ENCODE results near the gene DNM3. TPM values are rescaled to one million over a fixed set of nuclear protein-coding genes. Genes with fewer than 3 reads are reported as not detected.

DNM3 gene
- total RNA-seq, 4 donors from 2014 or later, result 2.7 to 3.3 TPM; not detected in 2

DNA sequence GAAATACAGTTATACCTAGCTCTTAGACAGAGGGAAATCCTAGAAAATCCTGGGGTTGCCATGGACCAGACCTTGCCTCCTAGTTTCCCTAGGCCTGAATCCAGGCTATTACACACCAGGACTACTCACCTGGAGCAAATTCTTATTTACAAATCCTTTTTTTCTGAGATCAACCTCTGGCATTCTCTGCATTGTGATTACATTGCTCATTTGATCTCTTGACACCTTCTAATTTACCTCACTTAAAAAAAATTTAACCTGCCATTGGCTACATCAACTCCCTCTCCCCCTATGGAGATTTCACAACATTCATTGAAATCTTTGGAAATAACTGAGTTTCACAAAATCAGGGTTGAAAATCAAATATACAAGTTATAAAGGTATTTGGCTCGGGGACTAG is 576.3 kb downstream of the DNM3 start:
- Histone ChIP-seq H3K36me3 (no peaks in the 10 kb centered on the region), H3K4me3 (no peak overlapping the region), H3K27me3 (no peaks in the 10 kb centered on the region), H3K9me3 (no peaks in the 10 kb centered on the region), H3K27ac (no peak overlapping the region), H3K4me1 (no peaks in the 10 kb centered on the region)
- intact Hi-C loops (cut with DNase I; ENCODE audit: low total_unique reads), result no loop called here
- in situ Hi-C loops (cut with MboI; ENCODE audit: low pct_ligation_motif_present in 1 of 4, low pct_unique_long_range_greater_than_20kb in 1 of 4, low sequenced_read_pairs in 3 of 4), result loop anchor here in 2 of 4 donors (25.0 kb wide), 3 partner anchors 330 to 605 kb away; no protein-coding TSS in a partner anchor
- DNase-seq, result no peak
- WGBS, 2 donors (ENCODE audit: low coverage in 1 of 2), result 100% methylated on average over 1 of the region's 1 CpG
- TF ChIP-seq, protein P1, sequence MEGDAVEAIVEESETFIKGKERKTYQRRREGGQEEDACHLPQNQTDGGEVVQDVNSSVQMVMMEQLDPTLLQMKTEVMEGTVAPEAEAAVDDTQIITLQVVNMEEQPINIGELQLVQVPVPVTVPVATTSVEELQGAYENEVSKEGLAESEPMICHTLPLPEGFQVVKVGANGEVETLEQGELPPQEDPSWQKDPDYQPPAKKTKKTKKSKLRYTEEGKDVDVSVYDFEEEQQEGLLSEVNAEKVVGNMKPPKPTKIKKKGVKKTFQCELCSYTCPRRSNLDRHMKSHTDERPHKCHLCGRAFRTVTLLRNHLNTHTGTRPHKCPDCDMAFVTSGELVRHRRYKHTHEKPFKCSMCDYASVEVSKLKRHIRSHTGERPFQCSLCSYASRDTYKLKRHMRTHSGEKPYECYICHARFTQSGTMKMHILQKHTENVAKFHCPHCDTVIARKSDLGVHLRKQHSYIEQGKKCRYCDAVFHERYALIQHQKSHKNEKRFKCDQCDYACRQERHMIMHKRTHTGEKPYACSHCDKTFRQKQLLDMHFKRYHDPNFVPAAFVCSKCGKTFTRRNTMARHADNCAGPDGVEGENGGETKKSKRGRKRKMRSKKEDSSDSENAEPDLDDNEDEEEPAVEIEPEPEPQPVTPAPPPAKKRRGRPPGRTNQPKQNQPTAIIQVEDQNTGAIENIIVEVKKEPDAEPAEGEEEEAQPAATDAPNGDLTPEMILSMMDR (IDR thresholded peaks at IDR 0.05), result no peak
- TF ChIP-seq POLR2A (IDR thresholded peaks at IDR 0.05) (no peak), EP300 (IDR thresholded peaks at IDR 0.05; ENCODE audit: low read depth) (no peak), POLR2AphosphoS5 (IDR thresholded peaks at IDR 0.05) (no peak)

DNA sequence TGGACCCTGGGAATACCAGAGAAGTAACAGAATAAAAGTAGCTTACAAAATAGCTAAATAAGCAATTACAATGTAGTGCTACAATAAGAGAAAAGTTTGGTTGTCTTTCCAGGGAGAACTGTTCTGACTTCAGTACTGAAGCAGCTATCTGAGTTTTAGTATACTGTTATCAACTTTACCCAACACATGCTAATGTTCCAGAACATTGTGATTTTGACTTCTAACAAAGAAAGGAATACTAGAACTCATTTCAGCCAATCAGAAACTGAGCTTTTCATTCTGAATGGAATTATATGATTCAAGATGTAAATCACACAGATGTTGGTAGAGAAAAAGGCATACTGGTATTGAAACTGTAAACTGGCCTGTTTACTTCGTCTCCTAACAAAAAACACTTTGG is 579.1 kb downstream of the DNM3 start, which contains the start of gene C1orf105:
TSS of gene C1orf105 (plus strand) at position 301 of the 400 bp plus-strand sequence. CDS start 201 bp downstream, outside the sequence.
- WGBS, 2 donors (ENCODE audit: low coverage in 1 of 2), result 86 to 100% methylated on average over 1 of the region's 1 CpG
- H3K27ac ChIP-seq, result no peak within 1 kb of the TSS
- H3K9me3 ChIP-seq, result no peaks in the 10 kb centered on the region
- DNase-seq, result no peak
- no peaks in the 10 kb centered on the region for H3K4me1 ChIP-seq
- no peaks in the 10 kb centered on the region for H3K27me3 ChIP-seq
- intact Hi-C loops (cut with DNase I; ENCODE audit: low total_unique reads), result no loop called here
- H3K36me3 ChIP-seq, result no peaks in the 10 kb centered on the region
- H3K4me3 ChIP-seq, result no peak within 1 kb of the TSS
- in situ Hi-C loops (cut with MboI; ENCODE audit: low pct_ligation_motif_present in 1 of 4, low pct_unique_long_range_greater_than_20kb in 1 of 4, low sequenced_read_pairs in 3 of 4), result loop anchor here in 2 of 4 donors (25.0 kb wide), 3 partner anchors 333 to 608 kb away; no protein-coding TSS in a partner anchor
- TF ChIP-seq POLR2AphosphoS5 (IDR thresholded peaks at IDR 0.05) (no peak), EP300 (IDR thresholded peaks at IDR 0.05; ENCODE audit: low read depth) (no peak), POLR2A (IDR thresholded peaks at IDR 0.05) (no peak)
- TF ChIP-seq, protein P1 (IDR thresholded peaks at IDR 0.05), result no peak

DNA sequence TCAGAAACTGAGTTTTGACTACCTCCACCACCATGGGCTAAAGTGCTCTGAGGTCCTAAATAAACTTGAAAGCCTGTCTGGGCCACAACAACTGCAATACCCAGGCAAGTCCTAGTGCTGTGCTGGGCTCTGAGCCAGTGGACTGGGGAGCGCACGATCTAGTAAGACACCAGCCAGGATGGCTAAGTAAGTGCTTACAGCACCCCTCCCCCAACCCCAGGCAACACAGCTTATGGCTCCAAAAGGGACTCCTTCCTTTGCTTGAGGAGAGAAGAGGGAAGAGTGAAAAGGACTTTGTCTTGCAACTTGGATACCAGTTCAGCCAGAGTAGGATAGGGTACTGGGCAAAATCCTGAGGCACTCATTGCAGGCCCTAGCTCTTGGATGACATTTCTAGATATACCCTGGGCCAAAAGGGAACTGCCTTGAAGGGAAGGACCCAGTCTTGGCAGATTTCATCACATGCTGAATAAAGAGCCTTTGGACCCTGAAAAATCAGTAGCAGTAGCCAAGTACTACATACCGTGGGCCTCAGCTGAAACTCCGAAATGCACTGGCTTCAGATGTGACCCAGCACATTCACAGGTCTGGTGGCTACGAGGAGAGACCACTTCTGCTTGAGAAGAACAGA is 580.8 kb downstream of the DNM3 start:
- 80 to 93% methylated on average over 2 to 5 of the region's 5 CpGs for WGBS, 2 donors (ENCODE audit: low coverage in 1 of 2)
- DNase-seq, result no peak
- H3K9me3 ChIP-seq, result no peaks in the 10 kb centered on the region

DNA sequence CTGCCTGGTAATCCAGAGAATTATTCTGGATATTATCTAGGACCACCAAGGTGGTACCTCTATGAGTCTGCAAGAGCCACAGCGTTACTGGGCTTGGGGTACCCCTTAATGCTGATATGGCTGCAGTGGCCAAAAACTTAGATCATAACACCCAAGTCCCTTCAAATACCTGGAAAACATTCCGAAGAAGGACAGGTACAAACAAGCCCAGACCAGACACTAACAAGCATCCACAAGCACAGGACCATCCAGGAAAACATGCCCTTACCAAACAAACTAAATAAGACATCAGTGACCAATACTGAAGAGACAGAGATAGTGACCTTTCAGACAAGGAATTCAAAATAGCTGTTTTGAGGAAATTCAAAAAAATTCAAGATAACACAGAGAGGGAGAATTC is 582.0 kb downstream of the DNM3 start:
- WGBS, 2 donors (ENCODE audit: low coverage in 1 of 2), result 92 to 96% methylated on average over 2 of the region's 2 CpGs
- intact Hi-C loops (cut with DNase I; ENCODE audit: low total_unique reads) (no loop called here), in situ Hi-C loops (cut with MboI; ENCODE audit: low pct_ligation_motif_present in 1 of 4, low pct_unique_long_range_greater_than_20kb in 1 of 4, low sequenced_read_pairs in 3 of 4) (loop anchor here in 2 of 4 donors (25.0 kb wide), 3 partner anchors 336 to 611 kb away; no protein-coding TSS in a partner anchor)
- H3K36me3 ChIP-seq, result no peaks in the 10 kb centered on the region
- no peak overlapping the region for H3K27ac ChIP-seq
- no peaks in the 10 kb centered on the region for H3K27me3 ChIP-seq
- no peaks in the 10 kb centered on the region for H3K9me3 ChIP-seq
- TF ChIP-seq POLR2AphosphoS5 (IDR thresholded peaks at IDR 0.05) (no peak), POLR2A (IDR thresholded peaks at IDR 0.05) (no peak), EP300 (IDR thresholded peaks at IDR 0.05; ENCODE audit: low read depth) (no peak)
- TF ChIP-seq, protein P1 (IDR thresholded peaks at IDR 0.05), result no peak
- no peak for DNase-seq
- H3K4me3 ChIP-seq, result no peak overlapping the region
- H3K4me1 ChIP-seq, result no peaks in the 10 kb centered on the region

More for the DNA sequence above, 580.8 kb downstream of the DNM3 start:
- Histone ChIP-seq H3K36me3 (no peaks in the 10 kb centered on the region), H3K27me3 (no peaks in the 10 kb centered on the region), H3K4me1 (no peaks in the 10 kb centered on the region), H3K27ac (no peak overlapping the region), H3K4me3 (no peak overlapping the region)
- intact Hi-C loops (cut with DNase I; ENCODE audit: low total_unique reads) (no loop called here), in situ Hi-C loops (cut with MboI; ENCODE audit: low pct_ligation_motif_present in 1 of 4, low pct_unique_long_range_greater_than_20kb in 1 of 4, low sequenced_read_pairs in 3 of 4) (loop anchor here in 2 of 4 donors (25.0 kb wide), 3 partner anchors 335 to 610 kb away; no protein-coding TSS in a partner anchor)
- no peak for TF ChIP-seq POLR2A (IDR thresholded peaks at IDR 0.05)
- TF ChIP-seq, protein P1 (IDR thresholded peaks at IDR 0.05), result no peak
- no peak for TF ChIP-seq POLR2AphosphoS5 (IDR thresholded peaks at IDR 0.05)
- TF ChIP-seq EP300 (IDR thresholded peaks at IDR 0.05; ENCODE audit: low read depth), result no peak
